Right lobe of liver (tissue), 4 donors: ENCODE data around the gene HEPHL1.

Source experiments
- CTCF ChIP-seq, 4 donors: fragments of 200-600 bp in 3 of 4; fragments of 450-650 bp in 1 of 4; IDR thresholded peaks; one replicate each; pipeline versions ENCODE4 v1.5.1 to v1.8.0; 2016 to 2022; ENCODE audit warnings: antibody characterized with exemption in 4 of 4, mild to moderate bottlenecking in 2 of 4
- POLR2A ChIP-seq: fragments of 450-650 bp; IDR thresholded peaks from one replicate; pipeline ENCODE4 v1.6.1; 2017; ENCODE audit warnings: antibody characterized with exemption, mild to moderate bottlenecking
- donor health status: DM: no; HTN: no; CAD: no.
- donor health status: DM: no; HTN: no; CAD: no.
- donor health status: DM: no; HTN: yes; CAD: no.

- TF ChIP-seq POLR2A (no peak), CTCF (IDR thresholded peaks at IDR 0.05) (no peak)
These were observed 32.2 kb upstream of the HEPHL1 start for GRCh38 chr11:93988912-93989311.
